Osteocyte (in vitro differentiated cells): ENCODE data around the gene DNAH1. TPM values are rescaled to one million over a fixed set of nuclear protein-coding genes. Genes with fewer than 3 reads are reported as not detected.

ENCODE experiments used
- DNase-seq: peaks from one replicate; pipeline ENCODE4 v3.0.0; 2021; ENCODE audit warnings: mixed read lengths; ENCODE audit not compliant: unreplicated experiment; ENCODE audit errors: extremely low spot score
- H3K27ac Mint-ChIP-seq: one replicate; pipeline ENCODE4 v1.8.0; 2021; ENCODE audit warnings: mild to moderate bottlenecking, mixed read lengths; ENCODE audit not compliant: unreplicated experiment
- H3K27me3 Mint-ChIP-seq: one replicate; pipeline ENCODE4 v1.8.0; 2021; ENCODE audit warnings: mixed read lengths; ENCODE audit not compliant: unreplicated experiment
- H3K36me3 Mint-ChIP-seq: one replicate; pipeline ENCODE4 v1.8.0; 2021; ENCODE audit warnings: mixed read lengths; ENCODE audit not compliant: unreplicated experiment
- H3K4me1 Mint-ChIP-seq: one replicate; pipeline ENCODE4 v1.8.0; 2021; ENCODE audit warnings: mixed read lengths; ENCODE audit not compliant: unreplicated experiment
- H3K4me3 Mint-ChIP-seq: one replicate; pipeline ENCODE4 v1.8.0; 2021; ENCODE audit warnings: mild to moderate bottlenecking, moderate library complexity, mixed read lengths; ENCODE audit not compliant: unreplicated experiment
- H3K9me3 Mint-ChIP-seq: one replicate; pipeline ENCODE4 v1.8.0; 2021; ENCODE audit warnings: mixed read lengths; ENCODE audit not compliant: unreplicated experiment
- CTCF ChIP-seq: fragments of 200-600 bp; sonication (generic); IDR thresholded peaks from 2 replicates; pipeline ENCODE4 v1.5.0; 2021; ENCODE audit warnings: antibody characterized with exemption, mild to moderate bottlenecking, moderate library complexity
- total RNA-seq: library from RNA; stranded (reverse); gene quantifications from 2 replicates; pipeline ENCODE4 v1.2.1, GENCODE V29; 2021

The DNAH1 gene
- total RNA-seq, 1 donor from 2014 or later = 9.7 TPM

GRCh38 chr3:52321481-52321880, 5.4 kb downstream of the DNAH1 start:
- no peak for DNase-seq
- no peaks in the 10 kb centered on the region for H3K36me3 Mint-ChIP-seq
- no peaks in the 10 kb centered on the region for H3K9me3 Mint-ChIP-seq
- H3K27me3 Mint-ChIP-seq = no peaks in the 10 kb centered on the region
- no peak for TF ChIP-seq CTCF
- H3K4me1 Mint-ChIP-seq = peaks cover 4% of the 10 kb centered on the region
- no peak overlapping the region for H3K27ac Mint-ChIP-seq
- H3K4me3 Mint-ChIP-seq = no peak overlapping the region

- no peaks in the 10 kb centered on the region for H3K9me3 Mint-ChIP-seq
- H3K27me3 Mint-ChIP-seq = no peaks in the 10 kb centered on the region
- no peak for DNase-seq
Observed at GRCh38 chr3:52322466-52322865, 6.3 kb downstream of the DNAH1 start.

GRCh38 chr3:52323526-52324295, 7.6 kb downstream of the DNAH1 start:
- Mint-ChIP-seq H3K36me3 (no peaks in the 10 kb centered on the region), H3K4me1 (no peaks in the 10 kb centered on the region), H3K27me3 (no peaks in the 10 kb centered on the region), H3K9me3 (no peaks in the 10 kb centered on the region), H3K27ac (no peak overlapping the region), H3K4me3 (no peak overlapping the region)
- no peak for DNase-seq
- no peak for TF ChIP-seq CTCF

More at GRCh38 chr3:52322466-52322865, 6.3 kb downstream of the DNAH1 start:
- Mint-ChIP-seq H3K36me3 (no peaks in the 10 kb centered on the region), H3K27ac (no peak overlapping the region), H3K4me3 (no peak overlapping the region), H3K4me1 (peaks cover 1% of the 10 kb centered on the region)
- TF ChIP-seq CTCF = no peak

- no peaks in the 10 kb centered on the region for H3K9me3 Mint-ChIP-seq
- DNase-seq = no peak
- TF ChIP-seq CTCF = no peak
- H3K4me3 Mint-ChIP-seq = no peak overlapping the region
- H3K27me3 Mint-ChIP-seq = no peaks in the 10 kb centered on the region
- H3K4me1 Mint-ChIP-seq = no peaks in the 10 kb centered on the region
- H3K36me3 Mint-ChIP-seq = no peaks in the 10 kb centered on the region
- H3K27ac Mint-ChIP-seq = no peak overlapping the region
Observed at GRCh38 chr3:52324676-52325075, 8.6 kb downstream of the DNAH1 start.

- no peak for DNase-seq
- Mint-ChIP-seq H3K9me3 (no peaks in the 10 kb centered on the region), H3K36me3 (no peaks in the 10 kb centered on the region), H3K4me1 (no peaks in the 10 kb centered on the region), H3K4me3 (no peak overlapping the region), H3K27me3 (no peaks in the 10 kb centered on the region), H3K27ac (no peak overlapping the region)
- no peak for TF ChIP-seq CTCF
Observed at GRCh38 chr3:52325686-52326085, 9.6 kb downstream of the DNAH1 start.
